Stimulated activated CD8-positive, alpha-beta memory T cell treated with anti-CD3 and anti-CD28 coated beads, Interleukin-7, amount 100 ng/mL, for 48 hours (primary cell): Measurements from ENCODE around the gene MYRIP.

ENCODE experiments used
- DNase-seq, 2 donors: peaks; one replicate each; pipeline ENCODE4 v3.0.0-alpha.2; 2020; ENCODE audit warnings: low read depth in 1 of 2; ENCODE audit errors: extremely low read depth in 1 of 2

The MYRIP gene

GRCh38 chr3:39961230-39961629 is 151.8 kb downstream of the MYRIP start:
- DNase-seq, result no peak

DNA sequence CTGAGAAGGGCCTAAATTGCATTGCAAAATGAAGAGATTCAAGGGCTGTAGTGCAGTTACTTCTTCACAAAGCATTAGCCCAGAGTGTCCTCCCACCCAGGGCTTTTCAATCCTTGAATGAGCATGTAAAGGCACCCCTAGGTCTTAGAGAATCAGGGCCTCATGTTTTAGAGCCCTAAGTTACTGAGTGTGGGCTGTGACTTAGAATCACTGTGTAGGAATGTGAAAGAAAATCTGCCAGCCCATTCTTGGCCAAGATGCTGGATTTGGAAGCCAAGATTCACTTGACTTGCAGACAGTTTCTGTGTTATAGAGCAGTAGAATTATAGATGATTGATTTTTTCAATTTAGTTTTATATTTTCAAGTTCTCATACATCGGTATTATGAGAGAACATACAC is 153.2 kb downstream of the MYRIP start:
- no peak for DNase-seq

DNA sequence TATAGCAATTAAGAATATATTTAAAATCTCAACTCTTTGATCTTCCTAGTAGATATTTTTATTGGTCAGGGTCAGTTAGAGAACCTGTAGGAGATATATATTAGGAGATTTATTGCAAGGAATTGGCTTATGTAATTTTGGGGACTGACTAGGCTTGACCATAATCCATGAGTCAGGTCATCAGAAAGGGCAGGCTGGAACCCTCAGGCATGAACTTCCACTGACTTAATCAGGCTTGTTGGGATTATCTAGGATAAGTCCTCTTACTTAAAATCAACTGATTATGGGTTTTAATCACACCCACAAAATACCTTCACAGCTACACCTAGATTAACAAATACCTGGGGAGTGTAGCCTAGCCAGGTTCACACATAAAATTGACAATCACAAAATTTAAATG is 156.1 kb downstream of the MYRIP start:
- DNase-seq, result no peak

- DNase-seq, result no peak
Observed at GRCh38 chr3:39965997-39966396, 156.6 kb downstream of the MYRIP start.

DNA sequence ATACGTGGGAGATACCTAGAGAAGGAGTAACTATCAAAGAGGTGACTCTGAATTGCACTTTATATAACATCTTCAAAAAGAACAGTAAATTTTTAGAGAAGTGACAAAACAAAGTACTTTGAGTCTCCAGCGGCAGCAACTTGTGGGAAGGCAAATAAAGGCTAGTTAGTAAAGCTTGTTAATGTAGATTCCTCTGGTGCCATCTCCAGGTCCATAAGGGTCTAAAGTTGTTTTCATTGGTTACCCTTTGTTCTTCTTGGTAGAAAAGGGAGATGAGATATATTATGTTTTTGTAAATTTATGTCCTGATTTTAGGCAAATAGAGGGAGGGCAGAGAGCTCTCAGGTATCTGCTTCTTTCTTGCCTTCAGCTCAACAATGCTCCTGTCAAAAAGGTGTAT is 161.6 kb downstream of the MYRIP start:
- no peak for DNase-seq

DNA sequence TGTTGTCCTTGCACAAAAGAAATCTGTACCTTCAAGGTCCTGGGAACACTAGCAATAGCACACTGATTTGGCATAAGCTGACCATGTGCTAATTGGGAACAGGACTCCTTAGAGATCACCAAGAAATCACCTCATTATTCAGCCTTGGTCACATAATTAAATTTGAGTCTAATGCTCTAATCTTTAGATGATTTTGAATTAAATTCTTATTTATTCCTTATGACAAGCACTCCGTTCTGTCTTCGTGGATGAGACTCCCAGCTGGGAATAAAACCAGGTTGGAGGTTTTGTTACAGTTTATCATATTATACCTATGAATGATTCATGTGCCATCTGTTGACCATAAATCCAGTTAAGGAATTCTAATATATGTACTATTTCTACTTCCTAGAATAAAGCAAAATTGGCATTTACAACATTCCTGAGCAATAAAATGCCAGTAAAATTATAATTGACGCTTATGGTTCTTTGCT is 162.2 kb downstream of the MYRIP start:
- no peak for DNase-seq

DNA sequence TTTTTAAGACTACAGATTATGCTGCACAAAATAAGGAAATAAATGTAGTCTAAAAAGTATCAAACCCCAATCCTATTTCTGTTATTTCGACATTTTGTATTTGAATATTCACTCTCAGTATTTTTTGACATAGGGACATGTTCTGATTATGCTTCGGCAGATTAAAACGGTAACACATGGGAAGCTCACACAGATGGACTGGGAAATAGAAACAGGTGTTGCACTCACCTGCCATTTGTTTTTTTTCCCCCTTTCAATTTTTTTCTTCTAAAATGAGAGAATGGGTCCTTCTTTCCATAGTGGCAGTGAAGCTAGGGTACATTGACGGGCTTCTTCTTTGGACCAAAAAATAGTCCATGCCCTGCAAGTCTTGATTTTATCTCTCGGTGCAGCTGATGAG is 163.1 kb downstream of the MYRIP start:
- DNase-seq, result no peak

GRCh38 chr3:39977058-39977794 is 167.8 kb downstream of the MYRIP start:
- DNase-seq, result no peak

DNA sequence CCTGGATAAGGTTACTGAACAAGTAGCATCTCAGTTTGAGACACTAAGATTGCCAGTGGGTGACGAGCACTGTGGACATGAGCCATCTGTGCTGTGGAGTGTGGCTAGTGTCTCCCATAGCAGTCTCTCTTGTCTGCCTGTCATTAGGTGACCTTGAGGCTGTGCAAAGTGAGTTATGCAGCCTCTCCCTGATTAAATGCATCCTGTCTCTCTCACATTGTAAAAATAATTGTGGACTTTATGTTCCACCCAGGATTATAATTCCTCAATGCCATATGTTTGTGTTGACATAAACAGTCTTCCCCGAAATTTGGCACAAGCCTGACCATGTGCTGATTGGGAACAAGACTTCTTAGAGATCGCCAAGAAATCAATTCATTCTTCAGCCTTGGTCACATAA is 168.9 kb downstream of the MYRIP start:
- no peak for DNase-seq

DNA sequence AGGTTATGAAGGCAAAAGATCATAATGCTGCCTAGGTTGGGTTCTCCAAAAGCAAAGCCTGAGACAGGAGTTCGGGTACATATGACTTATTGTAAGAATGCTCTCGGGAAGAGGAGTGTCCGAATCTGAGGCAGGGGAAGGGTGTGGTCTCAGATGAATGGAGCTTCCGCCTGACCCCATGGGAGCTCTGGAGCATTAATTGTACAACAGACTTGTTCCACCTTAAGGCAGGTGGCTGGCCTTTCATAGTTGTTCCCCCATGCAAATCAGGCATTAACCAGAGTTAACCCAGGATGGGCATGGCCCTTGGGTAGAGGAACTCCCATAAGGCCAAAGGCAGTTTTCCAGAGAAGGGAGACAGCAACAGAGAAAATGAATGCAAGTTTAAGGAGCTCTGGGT is 170.6 kb downstream of the MYRIP start:
- no peak for DNase-seq

DNA sequence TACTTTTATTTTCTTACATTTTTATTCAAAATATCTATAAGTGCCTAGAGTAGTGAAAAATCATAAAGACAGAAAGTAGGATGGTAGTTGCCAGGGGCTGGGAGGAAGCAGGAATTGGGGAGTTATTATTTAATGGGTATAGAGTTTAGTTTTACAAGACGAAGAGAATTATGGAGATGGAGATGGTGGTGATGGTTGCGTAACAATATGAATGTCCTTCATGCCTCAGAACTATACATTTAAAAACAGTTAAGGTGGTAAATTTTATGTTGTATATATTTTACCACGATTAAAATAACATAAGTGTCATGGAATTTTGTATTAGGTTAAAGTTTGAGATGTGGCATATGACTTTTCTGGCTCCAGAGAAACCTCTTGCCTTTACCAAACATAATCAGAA is 171.4 kb downstream of the MYRIP start:
- no peak for DNase-seq

DNA sequence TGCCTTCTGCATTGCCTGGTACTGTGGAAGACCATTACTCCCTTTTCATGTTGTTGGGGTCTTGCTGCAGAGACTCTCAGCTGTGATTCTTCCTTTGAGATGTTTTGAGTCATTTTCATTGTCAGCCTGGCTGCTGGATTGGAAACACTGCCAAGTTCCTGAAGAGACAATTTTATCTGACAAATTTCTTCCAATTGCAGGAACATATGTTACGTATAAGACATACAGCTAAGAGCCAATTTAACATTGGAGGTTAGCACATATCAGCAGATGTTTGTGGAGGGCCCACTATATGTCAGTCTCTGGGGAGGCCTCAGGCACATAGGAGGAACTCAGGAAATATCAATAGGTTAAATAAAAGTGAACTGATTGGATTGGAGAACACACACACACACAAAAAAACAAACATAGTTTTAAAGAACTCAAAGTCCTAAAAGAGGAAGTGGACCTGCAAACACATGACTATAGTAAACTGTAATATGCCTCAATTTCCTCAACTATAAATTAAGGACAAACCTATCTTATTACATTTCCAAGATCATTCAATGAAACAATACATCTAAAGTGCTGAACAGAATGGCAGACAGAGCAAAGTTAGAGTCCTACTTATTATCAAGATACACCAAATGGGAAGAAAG is 172.3 kb downstream of the MYRIP start:
- no peak for DNase-seq

DNA sequence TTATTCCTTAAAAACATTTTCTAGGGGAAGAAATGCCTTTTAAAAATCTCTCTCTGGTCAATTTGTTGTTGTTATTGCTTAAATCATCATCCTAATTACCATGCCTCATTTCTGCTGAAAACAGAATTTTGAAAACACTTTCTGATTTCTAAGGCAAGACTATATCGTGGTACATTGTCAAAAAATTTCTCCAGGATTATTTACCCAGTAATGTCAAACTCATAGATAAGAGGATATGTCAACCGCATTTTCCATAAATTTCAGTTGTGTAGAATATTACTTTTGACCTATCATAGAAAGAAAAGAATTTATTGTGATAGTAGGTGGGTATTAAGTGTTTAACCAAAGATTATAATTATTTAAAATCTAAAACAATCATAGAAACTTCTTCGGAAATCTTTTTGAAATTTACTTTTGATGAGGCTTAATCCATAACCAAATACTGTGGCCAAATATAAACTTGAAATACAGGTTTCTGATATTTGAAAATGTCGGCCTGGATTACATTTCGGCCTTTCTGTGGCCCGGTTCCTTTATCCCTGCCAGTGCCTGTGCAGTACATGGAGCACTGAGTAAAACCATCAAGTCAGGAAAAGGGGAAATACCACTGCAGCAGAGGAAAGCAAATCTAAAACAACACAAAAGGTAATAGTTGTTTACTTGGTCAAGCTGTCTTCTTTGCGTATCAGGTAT is 173.4 kb downstream of the MYRIP start:
- DNase-seq, result no peak

- DNase-seq, result no peak
Observed at GRCh38 chr3:39989746-39990145, 180.3 kb downstream of the MYRIP start.

- no peak for DNase-seq
Observed at GRCh38 chr3:39990532-39990931, 181.1 kb downstream of the MYRIP start.

DNA sequence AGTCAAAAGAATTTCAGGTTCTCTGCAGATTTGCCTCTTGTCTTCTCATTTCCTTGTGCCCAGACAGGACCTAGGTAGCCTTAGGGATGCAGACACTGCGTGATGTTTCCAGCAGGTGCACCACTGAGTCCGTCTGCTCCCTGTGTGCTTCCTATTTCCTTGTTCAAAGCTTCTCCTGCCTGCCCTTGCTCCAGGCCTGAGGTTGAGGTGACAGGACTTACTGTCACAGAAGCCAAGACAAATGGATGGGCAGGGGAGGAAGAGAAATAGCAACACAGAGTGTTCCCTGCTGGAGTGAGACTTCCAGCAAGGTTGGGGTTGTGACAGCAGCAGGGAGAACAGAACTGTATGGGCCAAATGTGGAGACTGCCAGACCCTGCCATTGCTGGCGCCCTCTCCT is 199.4 kb downstream of the MYRIP start:
- no peak for DNase-seq

GRCh38 chr3:40009991-40010390 is 200.6 kb downstream of the MYRIP start:
- no peak for DNase-seq

- DNase-seq, result no peak
Observed at GRCh38 chr3:40012381-40012780, 203.0 kb downstream of the MYRIP start.

- DNase-seq, result no peak
Observed at GRCh38 chr3:40016391-40016790, 207.0 kb downstream of the MYRIP start.

DNA sequence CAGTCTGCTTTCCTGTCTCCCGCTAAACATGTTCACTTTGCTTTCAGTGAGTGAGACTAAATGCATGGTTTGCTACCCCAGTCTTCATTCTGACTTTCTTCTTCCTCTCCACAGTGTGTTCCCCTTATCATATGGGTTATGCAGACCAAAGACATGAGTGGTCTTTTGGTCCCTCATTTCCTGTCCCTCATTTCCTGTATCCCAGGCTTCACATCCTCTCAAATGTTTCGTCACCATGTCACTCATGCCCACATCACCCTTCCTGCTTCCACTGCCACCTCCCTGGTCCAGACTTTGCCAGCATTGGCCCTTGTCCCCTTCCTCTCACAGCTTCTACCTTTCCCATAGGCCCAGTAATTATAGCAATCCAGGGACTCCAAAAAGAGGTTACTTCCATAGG is 209.0 kb downstream of the MYRIP start:
- no peak for DNase-seq

GRCh38 chr3:40019376-40019775 is 210.0 kb downstream of the MYRIP start:
- DNase-seq, result no peak

DNA sequence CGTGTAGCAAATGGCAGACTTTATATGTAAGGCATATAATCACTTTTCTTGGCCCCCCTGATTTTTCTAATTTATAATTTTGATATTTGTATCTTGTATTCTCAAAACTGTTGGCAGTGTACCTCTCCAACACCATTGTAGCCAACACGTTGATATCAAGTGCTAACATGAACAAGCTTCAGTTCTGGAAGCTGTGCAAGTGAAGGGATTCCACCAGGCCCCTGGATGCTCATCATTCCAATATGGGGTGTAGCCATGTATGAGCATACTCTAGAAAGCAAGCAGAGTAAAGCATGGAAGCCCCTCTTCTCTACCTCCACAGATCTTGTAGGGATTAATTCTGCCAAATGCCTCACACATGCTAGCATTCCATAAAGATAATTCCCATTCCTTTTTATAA is 211.3 kb downstream of the MYRIP start:
- DNase-seq, result no peak
